Activated T-helper 1 cell treated with anti-CD3 and anti-CD28 coated beads, Interleukin-12 subunit alpha, Interleukin-12 subunit beta, Interleukin-2, Interleukin-4 antibody, amounts not matched to agents 30 ng/mL and 10 ng/mL and 1 ng/mL, durations not matched to agents 14 hours and 24 hours and 36 hours (primary cell): ENCODE results near the gene NBPF12. TPM values are rescaled to one million over a fixed set of nuclear protein-coding genes. Genes with fewer than 3 reads are reported as not detected.
"Not testable (repeated sequence)": the region's sequence is repeated elsewhere in the genome, so short reads cannot be mapped to it uniquely, and the experiment has no call there.

Experiments used
- DNase-seq: peaks from one replicate; pipeline ENCODE4 v3.0.0; 2021; ENCODE audit warnings: low spot score
- H3K27ac Mint-ChIP-seq: one replicate; pipeline ENCODE4 v1.8.0; 2021; ENCODE audit warnings: mild to moderate bottlenecking, mixed read lengths
- H3K27me3 Mint-ChIP-seq: one replicate; pipeline ENCODE4 v1.8.0; 2022; ENCODE audit warnings: mild to moderate bottlenecking, moderate library complexity, mixed read lengths; ENCODE audit not compliant: insufficient read depth
- H3K36me3 Mint-ChIP-seq: one replicate; pipeline ENCODE4 v1.8.0; 2021; ENCODE audit warnings: low read depth, mixed read lengths
- H3K4me1 Mint-ChIP-seq: one replicate; pipeline ENCODE4 v1.8.0; 2021; ENCODE audit warnings: low read depth, mixed read lengths
- H3K4me3 Mint-ChIP-seq: one replicate; pipeline ENCODE4 v1.8.0; 2021; ENCODE audit warnings: mild to moderate bottlenecking, moderate library complexity, mixed read lengths
- H3K9me3 Mint-ChIP-seq: one replicate; pipeline ENCODE4 v1.8.0; 2021; ENCODE audit warnings: mixed read lengths
- intact Hi-C: fragments of 100-400 bp; cut with micrococcal nuclease; formaldehyde crosslinking; loops from one replicate; pipeline ENCODE4 v1.15.1; 2024
- total RNA-seq: library from RNA; stranded (reverse); gene quantifications from 2 replicates; pipeline ENCODE4 v1.2.3, GENCODE V29; 2022

The NBPF12 gene, protein sequence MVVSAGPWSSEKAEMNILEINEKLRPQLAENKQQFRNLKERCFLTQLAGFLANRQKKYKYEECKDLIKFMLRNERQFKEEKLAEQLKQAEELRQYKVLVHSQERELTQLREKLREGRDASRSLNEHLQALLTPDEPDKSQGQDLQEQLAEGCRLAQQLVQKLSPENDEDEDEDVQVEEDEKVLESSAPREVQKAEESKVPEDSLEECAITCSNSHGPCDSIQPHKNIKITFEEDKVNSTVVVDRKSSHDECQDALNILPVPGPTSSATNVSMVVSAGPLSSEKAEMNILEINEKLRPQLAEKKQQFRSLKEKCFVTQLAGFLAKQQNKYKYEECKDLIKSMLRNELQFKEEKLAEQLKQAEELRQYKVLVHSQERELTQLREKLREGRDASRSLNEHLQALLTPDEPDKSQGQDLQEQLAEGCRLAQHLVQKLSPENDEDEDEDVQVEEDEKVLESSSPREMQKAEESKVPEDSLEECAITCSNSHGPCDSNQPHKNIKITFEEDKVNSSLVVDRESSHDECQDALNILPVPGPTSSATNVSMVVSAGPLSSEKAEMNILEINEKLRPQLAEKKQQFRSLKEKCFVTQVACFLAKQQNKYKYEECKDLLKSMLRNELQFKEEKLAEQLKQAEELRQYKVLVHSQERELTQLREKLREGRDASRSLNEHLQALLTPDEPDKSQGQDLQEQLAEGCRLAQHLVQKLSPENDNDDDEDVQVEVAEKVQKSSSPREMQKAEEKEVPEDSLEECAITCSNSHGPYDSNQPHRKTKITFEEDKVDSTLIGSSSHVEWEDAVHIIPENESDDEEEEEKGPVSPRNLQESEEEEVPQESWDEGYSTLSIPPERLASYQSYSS (N-terminal part only)
- 15.3 TPM in 2 replicates for total RNA-seq

DNA sequence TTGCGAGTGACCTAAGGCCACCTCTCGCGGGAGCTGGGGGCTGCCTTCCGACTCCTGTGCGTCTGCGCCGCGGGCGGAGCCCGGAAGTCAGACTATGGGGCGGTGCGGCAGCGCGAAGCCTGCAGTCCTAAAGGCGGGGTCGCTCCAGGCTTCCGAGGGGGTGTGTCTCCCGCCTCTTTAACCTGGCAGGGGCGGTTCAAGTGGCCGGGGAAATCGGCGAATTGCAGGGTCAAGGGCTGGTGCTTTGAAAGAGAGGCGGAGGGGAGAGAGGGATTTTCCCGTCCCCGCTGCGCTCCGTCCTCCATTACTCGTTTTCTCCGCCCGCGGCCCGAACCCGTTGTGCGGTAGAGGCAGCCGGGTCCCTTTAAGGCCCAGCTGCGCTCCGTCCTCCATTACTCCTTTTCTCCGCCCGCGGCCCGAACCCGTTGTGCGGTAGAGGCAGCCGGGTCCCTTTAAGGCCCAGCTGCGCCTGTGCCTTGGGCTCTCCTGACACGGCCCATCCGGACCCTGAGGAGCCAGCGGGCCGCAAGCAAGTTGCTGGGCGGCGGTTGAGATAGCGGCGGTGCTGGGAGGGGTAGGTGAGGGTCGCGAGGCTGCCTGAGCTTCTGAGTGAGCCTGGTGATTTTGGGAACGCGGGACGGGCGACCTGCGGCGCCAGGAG is at the start of gene NBPF12:
Gene NBPF12 (plus strand): TSS at position 83 of the 661 bp plus-strand sequence. CDS start 21,820 bp downstream, outside the sequence.
- H3K27me3 Mint-ChIP-seq, H3K4me1 Mint-ChIP-seq, H3K9me3 Mint-ChIP-seq, intact Hi-C loops, H3K36me3 Mint-ChIP-seq: not testable (repeated sequence)
- peak; percentile 82 for DNase-seq
- Mint-ChIP-seq H3K4me3 (peak within 1 kb of the TSS; percentile 86), H3K27ac (peak within 1 kb of the TSS; percentile 92)

DNA sequence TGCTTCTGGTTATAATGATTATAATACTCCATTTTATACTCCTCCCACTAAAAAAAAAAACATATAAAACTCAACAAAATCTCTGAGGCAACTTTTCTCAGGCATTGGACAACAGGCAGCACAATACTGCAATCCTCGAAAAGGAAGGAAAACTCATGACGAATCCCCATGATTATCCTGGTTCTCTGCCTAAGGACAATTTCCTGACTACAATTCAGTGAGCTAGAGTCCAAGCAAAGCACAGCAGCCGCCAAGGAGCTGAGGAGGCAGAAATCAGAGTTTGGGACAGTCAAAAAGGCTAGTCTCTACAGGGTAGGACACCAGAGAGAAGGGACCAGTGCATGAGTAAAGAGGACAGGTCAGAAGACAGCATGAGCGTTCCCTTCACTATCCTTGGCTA is 46.8 kb upstream of the NBPF12 start:
- H3K27ac Mint-ChIP-seq, DNase-seq, H3K27me3 Mint-ChIP-seq, intact Hi-C loops, H3K9me3 Mint-ChIP-seq, H3K4me3 Mint-ChIP-seq, H3K36me3 Mint-ChIP-seq, H3K4me1 Mint-ChIP-seq: not testable (repeated sequence)

DNA sequence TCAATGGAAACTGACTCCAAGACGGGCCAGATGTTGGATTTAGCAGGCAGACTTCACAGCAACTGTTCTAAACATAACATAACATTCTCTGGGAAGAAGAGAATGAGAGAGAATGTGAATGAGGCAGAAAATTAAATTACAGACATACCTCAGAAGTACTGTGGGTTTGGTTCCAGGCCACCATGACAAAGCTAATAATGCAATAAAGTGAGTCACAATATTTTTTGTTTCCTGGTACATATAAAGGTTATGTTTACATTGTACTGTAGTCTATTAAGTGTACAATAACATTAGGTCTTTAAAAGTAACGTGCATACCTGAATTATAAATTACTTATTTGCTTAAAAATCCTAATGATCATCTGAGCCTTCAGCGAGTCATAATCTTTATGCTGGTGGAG is 45.8 kb upstream of the NBPF12 start:
- H3K27me3 Mint-ChIP-seq, H3K9me3 Mint-ChIP-seq, H3K4me3 Mint-ChIP-seq, H3K4me1 Mint-ChIP-seq, H3K27ac Mint-ChIP-seq, H3K36me3 Mint-ChIP-seq, DNase-seq, intact Hi-C loops: not testable (repeated sequence)

DNA sequence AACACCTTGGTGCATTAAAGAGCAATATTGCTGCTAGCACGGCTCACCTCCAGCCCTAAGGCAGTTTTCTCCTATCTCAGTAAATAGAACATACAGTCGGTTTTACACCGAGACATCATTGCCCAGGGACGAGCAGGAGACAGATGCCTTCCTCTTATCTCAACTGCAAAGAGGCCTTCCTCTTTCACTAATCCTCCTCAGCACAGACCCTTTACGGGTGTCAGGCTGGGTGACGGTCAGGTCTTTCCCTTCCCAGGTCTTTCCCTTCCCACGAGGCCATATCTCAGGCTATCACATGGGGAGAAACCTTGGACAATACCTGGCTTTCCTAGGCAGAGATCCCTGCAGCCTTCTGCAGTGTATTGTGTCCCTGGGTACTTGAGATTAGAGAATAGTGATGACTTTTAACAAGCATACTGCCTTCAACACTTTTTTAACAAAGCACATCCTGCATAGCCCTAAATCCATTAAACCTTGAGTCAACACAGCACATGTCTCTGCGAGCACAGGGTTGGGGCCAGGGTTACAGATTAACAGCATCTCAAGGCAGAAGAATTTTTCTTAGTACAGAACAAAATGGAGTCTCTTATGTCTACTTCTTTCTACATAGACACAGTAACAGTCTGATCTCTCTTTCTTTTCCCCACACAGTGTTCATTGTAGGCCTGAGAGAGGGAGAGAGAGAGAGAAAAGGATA is 30.4 kb upstream of the NBPF12 start:
- DNase-seq, H3K4me3 Mint-ChIP-seq, H3K27ac Mint-ChIP-seq, H3K36me3 Mint-ChIP-seq, H3K4me1 Mint-ChIP-seq, H3K27me3 Mint-ChIP-seq, intact Hi-C loops, H3K9me3 Mint-ChIP-seq: not testable (repeated sequence)

DNA sequence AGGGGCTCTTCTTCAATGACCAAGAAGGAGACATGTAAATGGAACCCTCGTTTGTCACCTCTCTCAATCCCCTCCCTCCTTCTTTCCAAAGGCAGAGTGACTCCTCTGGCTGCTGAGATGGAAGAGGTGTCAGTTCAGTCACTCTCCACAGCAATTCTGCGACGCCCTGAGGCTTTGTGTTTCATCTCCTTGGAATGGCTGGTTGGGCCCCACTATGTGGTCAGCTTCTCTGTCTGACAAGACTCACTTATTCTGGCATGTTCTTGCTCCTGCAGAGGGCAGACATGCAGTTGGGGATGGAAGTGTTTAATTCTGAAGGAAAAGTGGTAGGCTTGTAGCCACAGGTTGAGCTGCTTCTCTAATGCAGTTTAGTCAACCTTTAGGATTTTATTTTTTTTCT is 25.1 kb upstream of the NBPF12 start:
- not testable (repeated sequence) for H3K27me3 Mint-ChIP-seq, H3K36me3 Mint-ChIP-seq

DNA sequence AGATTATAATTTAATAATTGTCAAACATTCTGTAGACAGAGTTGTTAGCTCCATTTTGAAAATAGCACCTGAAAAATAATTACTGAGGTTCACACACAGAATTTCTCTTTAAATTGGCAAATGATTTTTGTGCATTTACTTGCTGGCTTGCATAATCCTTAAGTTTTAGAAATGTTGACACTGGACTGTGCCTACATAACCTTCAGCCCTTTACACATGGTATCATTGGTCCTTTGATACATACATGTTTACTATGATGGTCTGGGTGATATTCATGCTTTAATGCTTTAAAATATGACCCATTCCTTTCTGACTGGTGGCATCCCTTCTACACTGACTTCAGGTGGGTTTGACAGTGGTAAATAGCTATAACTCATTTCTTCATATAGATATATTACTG is 17.3 kb upstream of the NBPF12 start:
- H3K4me3 Mint-ChIP-seq, H3K27ac Mint-ChIP-seq, H3K9me3 Mint-ChIP-seq, H3K36me3 Mint-ChIP-seq, intact Hi-C loops, H3K4me1 Mint-ChIP-seq, H3K27me3 Mint-ChIP-seq, DNase-seq: not testable (repeated sequence)

More for the DNA sequence above, 25.1 kb upstream of the NBPF12 start:
- H3K27ac Mint-ChIP-seq, H3K4me3 Mint-ChIP-seq, DNase-seq, H3K4me1 Mint-ChIP-seq, H3K9me3 Mint-ChIP-seq, intact Hi-C loops: not testable (repeated sequence)

DNA sequence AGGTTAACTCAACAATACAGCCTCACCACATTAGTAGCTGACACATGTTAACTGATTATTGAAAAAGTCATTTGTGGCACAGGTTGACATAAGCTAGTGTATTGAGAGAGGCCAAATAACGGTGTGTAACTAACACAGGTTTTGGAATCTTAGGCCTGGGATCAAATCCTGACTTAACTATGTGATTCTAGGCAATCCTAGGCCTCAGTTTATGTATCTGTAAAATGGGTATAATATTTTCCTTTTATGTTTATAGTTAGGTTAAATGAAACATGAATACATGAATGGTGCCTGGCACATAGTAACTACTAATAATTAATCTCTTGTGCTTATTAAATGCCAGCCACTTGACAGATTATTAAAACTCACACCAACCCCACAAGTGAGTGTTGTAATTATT is 15.5 kb upstream of the NBPF12 start:
- H3K27me3 Mint-ChIP-seq, H3K4me1 Mint-ChIP-seq, H3K9me3 Mint-ChIP-seq, H3K36me3 Mint-ChIP-seq, H3K27ac Mint-ChIP-seq, DNase-seq, H3K4me3 Mint-ChIP-seq, intact Hi-C loops: not testable (repeated sequence)

DNA sequence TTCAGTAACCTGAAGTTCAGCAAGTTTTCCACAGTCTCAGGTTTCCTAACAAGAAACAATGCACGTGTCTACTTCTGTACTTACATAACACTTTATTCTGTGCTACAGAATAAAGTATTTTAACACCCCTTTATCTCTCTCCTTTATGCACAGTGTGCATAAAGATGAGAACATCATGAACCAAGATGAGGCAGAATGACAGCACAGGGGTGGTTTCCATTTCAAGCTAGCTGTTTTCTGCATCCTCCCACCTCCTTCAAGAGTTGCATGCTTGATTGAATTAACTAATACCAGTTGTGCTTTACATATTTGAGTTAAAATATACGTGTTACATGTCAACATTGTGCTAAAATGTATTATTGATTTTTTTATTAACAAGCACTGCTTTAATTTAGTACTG is 14.0 kb upstream of the NBPF12 start:
- H3K27ac Mint-ChIP-seq, intact Hi-C loops, DNase-seq, H3K9me3 Mint-ChIP-seq, H3K27me3 Mint-ChIP-seq, H3K4me3 Mint-ChIP-seq, H3K36me3 Mint-ChIP-seq, H3K4me1 Mint-ChIP-seq: not testable (repeated sequence)

DNA sequence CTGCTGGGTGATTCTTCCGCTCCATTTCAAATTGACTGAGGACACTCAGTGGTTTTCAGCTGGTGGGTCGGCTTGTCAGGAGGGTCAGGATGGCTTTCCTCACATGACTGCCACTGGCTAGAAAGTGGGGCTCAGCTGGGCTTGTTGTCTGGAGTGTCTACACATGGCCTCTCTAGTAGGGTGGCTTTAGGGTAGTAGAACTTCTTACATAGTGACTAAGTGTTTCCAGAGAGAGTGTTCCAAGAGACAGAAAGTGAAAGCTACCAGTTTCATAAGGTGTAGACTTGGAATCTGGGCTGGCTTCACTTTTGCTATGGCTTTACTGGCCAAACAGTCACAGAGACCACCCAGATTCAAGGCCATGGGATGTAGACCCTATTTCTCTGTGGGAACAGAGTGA is 11.7 kb upstream of the NBPF12 start:
- not testable (repeated sequence) for H3K4me3 Mint-ChIP-seq

DNA sequence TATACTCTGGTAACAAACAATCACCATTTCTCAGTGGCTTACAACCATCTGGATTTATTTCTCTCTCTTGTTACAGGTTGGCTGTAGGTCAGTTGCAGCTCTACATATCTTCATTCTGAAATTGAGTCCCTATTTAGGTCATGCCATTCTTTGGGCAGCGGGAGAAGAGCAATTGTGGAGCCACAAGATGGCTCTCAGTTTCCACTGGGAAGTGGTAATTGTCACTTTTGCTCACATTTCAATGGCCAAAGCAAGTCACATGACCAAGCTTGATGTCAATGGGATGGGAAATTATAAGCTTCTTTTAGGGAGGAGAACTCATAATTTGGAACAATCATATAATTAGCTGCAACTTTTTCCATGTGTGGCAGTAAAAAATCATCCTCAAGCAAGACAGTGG is 7.9 kb upstream of the NBPF12 start:
- H3K4me1 Mint-ChIP-seq, H3K27me3 Mint-ChIP-seq, H3K4me3 Mint-ChIP-seq, DNase-seq, intact Hi-C loops, H3K27ac Mint-ChIP-seq, H3K36me3 Mint-ChIP-seq, H3K9me3 Mint-ChIP-seq: not testable (repeated sequence)

More for the DNA sequence above, 11.7 kb upstream of the NBPF12 start:
- intact Hi-C loops, H3K9me3 Mint-ChIP-seq, H3K27me3 Mint-ChIP-seq, H3K36me3 Mint-ChIP-seq, H3K4me1 Mint-ChIP-seq, H3K27ac Mint-ChIP-seq, DNase-seq: not testable (repeated sequence)

DNA sequence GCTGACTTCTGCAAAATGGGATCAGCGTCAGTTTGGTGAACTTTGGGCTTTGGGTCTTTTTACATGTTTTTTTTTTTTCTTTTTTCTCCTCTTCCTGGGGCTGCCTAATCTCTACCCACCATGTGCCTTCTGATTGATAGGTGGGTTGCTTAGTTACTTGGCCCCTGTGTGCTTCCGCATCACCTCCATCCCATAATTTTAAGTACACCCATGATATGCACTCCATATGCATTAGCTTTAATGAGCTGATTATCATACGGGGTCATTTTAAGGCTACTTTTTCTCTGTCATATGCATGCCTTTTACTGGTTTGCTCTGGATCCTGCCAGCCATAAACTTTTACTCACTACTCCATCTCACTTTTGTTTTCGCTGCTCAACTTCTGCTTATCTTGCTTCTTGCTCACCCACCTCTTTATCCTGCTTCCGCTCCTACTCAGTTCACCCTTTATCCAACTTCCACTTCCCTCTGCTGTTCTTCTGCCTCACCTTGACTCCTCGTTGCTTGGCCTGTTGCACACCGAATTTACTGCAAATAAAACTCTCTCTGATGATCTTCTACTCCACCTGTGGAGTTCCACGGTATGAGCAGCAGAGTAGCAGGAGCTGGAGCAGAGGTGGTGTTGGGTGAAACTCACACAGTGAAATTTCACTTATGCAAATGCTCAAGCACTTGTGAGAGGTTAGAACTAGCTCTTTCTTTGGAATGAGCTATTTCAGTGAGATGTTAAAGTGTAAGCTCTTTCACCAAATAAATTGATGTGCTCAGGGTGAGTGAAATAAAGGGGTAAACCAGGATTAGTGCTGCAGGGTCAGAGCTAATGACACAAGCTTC is 3.5 kb upstream of the NBPF12 start:
- H3K27ac Mint-ChIP-seq, H3K4me3 Mint-ChIP-seq, H3K36me3 Mint-ChIP-seq, H3K4me1 Mint-ChIP-seq, H3K27me3 Mint-ChIP-seq, H3K9me3 Mint-ChIP-seq, intact Hi-C loops, DNase-seq: not testable (repeated sequence)

DNA sequence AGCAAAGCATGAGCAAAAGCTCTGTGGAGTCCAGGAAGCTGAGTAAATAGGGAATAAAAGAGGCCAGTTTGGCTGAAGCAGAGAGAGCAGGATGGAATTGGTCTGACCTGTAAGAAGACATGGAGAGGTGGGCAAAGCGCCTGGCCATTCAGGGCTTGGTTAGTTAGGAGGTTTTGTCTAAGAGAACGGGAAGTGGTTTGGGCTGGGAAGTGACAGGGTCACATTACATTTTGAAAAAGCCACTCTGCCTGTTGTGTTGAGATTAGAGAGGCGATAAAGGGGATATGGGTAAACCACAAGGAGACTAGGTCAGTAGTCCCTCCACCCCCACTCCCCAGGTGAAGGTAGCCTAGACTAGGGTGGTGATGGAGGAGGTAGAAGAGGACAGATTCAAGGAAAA is 662 bp upstream of the NBPF12 start:
- H3K36me3 Mint-ChIP-seq, DNase-seq, H3K4me1 Mint-ChIP-seq, H3K9me3 Mint-ChIP-seq, H3K27ac Mint-ChIP-seq, intact Hi-C loops, H3K4me3 Mint-ChIP-seq, H3K27me3 Mint-ChIP-seq: not testable (repeated sequence)
